ENCODE data around the gene MACROD2.

- TF ChIP-seq POLR2A (IDR thresholded peaks at IDR 0.05), result no peak
- TF ChIP-seq, protein P1, sequence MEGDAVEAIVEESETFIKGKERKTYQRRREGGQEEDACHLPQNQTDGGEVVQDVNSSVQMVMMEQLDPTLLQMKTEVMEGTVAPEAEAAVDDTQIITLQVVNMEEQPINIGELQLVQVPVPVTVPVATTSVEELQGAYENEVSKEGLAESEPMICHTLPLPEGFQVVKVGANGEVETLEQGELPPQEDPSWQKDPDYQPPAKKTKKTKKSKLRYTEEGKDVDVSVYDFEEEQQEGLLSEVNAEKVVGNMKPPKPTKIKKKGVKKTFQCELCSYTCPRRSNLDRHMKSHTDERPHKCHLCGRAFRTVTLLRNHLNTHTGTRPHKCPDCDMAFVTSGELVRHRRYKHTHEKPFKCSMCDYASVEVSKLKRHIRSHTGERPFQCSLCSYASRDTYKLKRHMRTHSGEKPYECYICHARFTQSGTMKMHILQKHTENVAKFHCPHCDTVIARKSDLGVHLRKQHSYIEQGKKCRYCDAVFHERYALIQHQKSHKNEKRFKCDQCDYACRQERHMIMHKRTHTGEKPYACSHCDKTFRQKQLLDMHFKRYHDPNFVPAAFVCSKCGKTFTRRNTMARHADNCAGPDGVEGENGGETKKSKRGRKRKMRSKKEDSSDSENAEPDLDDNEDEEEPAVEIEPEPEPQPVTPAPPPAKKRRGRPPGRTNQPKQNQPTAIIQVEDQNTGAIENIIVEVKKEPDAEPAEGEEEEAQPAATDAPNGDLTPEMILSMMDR (IDR thresholded peaks at IDR 0.05), result no peak
Observed at GRCh38 chr20:14745830-14746229, 750.5 kb downstream of the MACROD2 start.
